OCI-M1 (cell line): ENCODE data around the gene GPR108.

Source experiments
- DNase-seq: peaks from one replicate; lab custom pipeline; 2025; lab: John Stamatoyannopoulos, UW

The GPR108 gene

DNA sequence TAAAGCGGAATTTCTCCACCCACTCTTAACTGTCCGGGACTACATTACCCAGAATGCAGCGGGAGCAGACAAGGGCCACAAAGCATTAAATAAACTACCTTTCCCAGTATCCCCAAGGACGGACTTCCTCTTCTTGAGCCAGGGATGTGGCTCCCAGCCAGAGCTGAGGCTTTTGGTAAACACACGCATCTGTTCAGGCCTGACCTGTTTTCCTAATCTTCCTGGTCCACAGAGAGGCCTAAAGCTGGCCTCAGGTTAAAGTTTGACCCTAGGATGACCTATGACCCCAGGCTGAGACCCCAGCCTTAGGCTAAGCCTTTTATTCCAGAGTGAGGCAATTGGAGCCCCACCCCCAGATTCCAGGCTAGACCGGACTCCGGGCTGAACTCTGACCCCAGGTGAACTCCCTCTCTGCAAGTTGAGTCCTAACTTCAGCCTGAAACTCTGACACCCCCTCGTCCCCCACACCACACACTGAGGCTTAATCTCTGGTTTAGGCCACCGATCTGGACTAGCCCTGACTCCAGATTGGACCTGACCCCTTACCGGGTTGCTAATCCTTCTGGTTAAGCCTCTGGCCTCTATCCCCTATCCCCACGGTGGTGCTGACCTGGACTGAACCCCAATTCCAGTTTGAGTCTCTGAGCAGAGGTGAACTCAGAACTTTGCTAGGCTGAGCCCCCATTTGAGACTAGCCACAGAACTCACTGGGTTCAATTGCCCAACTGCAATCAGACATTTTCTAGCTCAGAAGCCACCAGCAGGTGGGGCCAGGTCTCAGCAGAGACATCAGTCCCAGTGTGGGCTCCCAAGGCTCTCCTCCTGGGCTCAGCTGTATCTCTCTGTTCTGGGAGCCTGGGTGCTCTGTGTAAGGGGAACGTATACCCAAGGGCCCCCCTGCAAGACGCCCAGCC lies 750 bp upstream of the GPR108 start:
- DNase-seq = peak; percentile 88

DNA sequence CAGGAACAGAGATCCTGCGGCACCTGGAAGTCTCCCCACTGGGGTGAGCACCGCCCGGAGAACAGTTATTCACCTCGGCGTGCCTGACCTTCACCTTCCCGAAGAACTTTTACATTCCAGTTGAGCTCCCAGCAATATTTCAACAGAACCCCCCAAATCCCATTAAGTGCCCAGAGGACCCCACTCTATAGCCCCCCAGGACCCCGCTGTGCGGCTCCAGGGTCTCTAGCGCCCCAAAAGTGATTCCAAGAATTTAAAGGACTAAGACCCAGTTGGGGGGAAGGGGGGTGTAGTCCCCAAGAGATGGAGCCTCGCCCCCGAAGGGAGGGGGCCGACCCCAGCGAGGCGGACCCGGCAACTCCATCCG lies 480 bp downstream of the GPR108 start:
- no peak for DNase-seq

DNA sequence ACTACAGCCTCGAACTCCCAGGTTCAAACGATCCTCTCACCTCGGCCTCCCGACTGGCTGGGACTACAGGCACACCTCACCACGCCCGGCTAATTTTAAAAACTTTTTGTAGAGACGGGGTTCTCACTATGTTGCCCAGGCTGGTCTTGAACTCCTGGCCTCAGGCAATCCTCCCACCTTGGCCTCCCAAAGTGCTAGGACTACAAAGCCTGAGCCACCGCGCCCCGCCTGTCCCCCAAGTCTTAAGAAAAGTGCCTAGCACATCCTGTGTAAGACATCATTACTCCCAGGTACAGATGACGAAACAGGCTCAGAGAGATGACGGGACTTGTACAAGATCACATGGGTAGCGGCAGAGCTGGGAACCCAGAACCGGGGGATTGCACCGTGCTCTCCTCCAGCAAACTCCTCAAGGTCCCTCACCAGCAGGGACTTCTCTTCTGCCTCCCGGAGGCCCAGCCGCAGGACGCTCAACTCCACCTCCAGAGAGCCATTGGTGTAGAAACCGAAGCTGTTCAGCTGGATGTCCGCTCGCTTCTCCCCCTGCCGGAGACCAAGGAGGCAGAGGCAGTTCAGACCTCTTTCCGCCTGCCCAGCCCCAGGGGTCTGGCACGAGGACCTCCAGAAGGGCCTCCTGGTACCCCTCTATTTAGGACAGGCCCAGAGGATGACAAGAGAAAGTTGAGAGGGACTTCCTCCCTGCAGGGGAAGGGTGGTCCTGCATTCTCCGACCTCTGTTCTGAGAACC lies 1.0 kb downstream of the GPR108 start:
- peak; percentile 76 for DNase-seq

DNA sequence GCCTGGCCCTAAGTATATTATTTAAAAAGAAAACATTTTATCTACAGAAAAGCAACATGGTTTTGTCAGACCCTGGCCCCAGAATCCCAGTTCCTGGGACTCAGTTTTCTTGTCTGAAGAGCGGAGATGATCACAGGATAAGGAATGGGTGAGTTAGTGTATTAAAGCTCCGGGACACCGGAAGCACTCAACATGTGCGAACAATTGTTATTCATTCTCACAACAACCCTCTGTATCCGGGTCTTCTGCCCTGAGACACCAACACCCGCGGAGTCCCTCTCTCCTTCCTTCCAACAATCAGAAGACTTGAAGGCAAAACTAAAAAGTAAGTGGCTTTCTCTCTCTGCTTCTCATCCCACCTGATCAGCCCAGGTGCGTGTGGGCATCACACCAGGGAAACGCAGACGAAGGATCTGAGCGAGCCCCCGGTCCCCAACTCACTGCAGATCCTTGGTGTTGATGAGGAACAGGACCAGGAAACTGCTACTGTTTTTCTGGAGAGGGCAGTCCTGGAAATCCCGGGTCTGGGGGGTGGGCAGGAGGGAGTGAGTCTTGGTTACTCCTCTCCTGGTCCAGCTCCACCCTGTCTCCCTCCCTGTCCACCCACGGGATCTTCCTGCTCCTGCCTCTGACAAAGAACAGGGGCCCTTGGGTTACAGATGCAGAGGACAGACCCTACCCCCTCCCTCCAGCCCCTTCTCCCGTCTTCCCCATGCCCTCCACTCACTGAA lies 2.0 kb downstream of the GPR108 start:
- no peak for DNase-seq

DNA sequence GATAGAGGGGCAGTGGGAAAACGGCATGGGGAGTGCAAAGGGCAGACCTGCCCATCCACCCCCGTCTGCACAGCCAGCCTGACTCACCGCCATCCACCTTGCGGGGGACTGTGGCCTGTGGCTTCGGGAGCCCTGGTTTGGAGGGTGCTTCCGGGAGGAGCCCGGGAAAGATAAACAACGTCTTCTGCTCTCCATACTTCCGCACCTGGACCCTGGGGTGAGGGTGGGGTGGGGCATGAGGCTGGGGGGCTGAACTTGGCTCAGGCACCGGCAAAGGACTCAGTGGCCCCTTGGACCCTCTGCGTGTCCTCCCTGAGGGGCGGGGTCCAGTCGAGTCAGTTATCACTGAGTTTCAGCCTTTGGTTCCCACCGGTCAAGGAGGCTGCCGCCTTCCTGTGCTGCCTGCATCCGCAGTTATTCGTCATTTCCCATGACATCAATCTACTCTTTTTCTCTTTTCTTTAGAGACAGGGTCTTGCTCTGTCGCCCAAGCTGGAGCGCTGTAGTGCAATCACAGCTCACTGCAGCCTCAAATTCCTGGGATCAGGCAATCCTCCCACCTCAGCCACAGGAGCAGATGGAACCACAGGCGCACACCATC lies 3.2 kb downstream of the GPR108 start:
- DNase-seq = no peak

DNA sequence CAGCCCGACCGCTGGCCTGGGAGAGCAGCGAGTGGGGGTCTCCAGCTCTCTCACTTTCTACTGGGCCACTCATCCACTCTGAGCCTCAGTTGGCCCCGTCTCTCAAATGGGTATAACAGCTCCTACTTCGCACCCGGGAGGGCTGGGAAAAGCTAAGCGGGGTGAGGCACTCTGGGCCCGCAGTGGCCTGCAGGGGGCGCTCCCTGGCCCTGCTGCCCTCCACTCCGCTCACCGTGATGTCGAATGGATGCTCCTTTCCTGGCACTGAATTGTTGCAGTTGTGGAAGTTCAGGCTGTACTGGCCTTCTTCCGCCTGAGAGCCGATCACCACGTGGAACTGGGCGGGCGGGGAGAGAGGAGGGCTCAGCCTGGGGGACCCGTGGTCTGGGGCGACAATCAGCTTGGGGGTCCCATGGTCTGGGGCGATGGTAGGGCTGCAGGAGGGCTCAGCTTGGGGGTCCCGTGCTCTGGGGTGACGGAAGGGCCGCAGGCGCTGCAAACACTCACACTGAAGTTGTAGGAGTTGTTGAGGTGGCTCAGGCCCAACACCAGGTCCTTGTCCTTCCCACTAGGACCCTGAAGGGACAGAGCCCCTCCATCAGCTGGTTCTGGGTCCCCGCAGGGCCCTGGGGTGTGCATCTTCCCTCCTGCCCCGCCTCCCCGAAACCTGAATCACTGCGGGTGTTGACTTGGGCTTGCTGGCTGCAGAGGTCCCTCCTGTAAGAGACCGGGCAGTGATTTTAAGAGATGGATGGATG lies 3.9 kb downstream of the GPR108 start:
- no peak for DNase-seq

DNA sequence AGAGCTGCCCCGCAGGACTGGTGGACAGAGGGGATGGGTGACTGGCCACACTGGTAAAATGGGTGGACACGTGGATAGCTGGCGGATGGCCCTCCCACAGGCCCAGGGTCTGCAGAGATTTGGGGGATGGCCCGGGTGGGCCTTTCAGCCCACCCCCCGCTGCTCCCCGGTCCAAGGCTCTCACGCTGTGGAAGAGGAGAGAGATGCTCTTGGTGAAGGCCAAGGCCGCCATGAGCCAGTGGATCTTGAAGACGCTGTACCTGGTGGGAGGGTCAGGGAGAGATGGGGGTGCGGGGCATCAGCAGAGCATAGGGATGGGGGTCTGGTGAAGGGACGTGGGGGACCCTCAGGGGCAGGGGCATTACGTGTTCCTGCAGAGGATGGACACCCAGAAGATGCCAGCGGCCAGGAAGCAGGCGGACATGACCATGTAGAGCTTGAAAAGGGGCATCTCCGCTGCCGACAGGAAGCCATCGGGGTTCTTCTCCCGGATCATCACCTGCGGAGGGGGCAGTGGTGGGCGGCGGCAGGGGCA lies 4.5 kb downstream of the GPR108 start:
- no peak for DNase-seq

DNA sequence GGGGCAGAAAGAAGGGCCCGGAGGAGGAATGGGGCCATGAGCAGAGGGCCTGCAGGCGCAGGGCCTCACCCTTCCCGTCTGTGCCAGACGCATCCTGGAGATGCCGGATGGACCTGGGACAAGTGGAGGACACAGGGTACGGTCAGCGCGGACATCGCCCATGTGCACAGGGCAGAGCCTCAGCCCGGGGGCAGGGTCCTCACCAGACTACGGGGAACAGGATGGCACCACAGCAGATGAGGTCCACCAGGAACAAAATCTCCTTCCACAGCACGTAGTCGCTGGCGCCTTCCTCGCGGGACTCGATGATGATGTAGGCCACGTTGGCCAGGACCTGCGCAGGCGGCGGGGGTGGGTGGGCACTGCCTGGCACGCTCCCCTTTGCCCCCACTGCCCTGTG lies 5.6 kb downstream of the GPR108 start:
- no peak for DNase-seq

DNA sequence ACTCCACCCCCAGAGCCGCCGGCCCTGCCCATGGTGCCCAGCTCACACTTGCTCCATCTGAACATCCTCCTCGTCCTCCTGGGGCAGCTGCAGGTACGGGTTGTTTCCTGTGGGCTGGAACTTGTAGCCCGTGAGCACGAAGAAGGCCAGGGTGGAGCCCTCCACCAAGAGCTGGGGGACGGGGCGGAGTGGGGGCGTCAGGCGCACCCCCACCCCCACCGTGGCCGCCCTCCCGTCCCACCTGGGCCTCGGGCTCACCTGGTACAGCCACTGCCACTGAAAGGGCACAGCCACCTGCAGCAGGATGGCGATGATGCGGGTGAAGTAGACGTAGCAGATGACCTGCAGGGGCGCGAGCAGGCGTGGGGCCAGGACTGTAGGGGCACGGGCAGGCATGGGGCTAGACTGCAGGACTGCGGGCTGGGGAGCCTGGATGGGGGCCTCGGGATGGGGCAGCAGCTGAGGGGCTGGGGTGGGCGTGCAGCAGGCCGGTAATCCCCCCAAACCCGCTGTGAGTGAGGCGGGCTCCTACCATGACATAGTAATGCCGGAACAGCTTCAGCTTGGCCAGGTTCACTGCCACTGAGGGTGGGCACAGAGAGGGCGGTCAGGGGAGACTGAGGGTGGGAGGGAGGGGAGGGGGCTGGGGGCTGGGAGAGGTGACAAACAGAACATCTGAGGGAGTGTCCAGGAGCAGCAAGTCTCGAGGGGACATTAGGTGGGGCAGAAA lies 6.3 kb downstream of the GPR108 start:
- no peak for DNase-seq

DNA sequence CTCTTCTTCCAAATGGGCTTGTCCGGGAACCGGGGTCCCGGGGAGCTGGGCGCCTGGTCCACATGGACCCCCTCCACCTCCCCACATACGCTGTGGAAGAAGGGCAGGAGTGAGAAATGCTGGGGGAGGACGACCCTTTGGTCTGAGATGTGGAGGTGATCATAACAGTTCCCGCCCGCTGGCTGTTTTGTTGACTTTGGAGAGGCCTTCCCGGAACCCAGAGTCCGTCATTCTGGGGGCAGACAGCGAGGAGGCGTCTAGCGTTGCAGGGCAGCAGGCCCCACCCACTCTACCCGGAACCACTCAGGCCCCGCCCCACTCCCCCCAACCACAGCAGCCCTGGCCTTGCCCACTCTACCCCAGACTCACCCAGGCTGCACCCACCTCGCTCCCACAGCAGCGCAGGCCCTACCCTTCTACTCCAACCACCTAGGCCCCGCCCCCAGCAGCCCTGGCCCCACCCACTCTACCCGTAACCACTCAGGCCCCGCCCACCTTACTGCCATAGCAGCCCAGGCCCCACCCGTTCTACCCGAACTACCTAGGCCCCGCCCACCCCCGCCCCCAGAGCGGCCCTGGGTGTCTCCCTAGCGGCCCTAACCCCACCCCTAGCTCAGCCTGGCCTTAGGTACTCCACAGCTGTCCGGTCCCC lies 7.1 kb downstream of the GPR108 start:
- peak; percentile 34 for DNase-seq

DNA sequence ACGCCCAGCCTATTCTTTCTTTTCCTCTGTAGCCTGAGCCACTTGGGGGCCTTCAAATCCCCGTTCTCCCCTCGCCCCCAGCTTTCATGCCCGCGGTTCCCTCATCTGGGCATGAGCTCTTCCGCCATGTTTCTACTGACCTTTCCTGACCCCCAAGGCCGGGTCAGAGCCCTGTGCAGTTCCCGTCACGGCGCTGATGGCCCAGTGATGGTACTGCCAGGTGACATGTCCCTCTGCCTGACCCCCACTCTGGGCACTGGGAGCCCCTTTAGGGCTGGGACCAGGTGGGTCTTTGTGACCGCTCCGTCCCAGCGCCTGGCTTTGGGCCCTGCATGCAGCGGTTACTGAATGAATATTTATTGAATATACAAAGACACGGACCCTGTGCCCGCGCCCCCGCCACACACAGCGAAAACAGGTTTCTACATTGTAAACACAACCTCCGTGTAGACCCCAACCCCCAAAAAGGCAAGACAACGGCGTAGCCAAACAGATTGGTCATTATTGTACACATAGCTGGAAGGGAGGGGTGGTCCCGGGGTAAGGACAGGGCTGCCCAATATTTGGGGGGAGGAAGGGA lies 7.7 kb downstream of the GPR108 start:
- DNase-seq = no peak

DNA sequence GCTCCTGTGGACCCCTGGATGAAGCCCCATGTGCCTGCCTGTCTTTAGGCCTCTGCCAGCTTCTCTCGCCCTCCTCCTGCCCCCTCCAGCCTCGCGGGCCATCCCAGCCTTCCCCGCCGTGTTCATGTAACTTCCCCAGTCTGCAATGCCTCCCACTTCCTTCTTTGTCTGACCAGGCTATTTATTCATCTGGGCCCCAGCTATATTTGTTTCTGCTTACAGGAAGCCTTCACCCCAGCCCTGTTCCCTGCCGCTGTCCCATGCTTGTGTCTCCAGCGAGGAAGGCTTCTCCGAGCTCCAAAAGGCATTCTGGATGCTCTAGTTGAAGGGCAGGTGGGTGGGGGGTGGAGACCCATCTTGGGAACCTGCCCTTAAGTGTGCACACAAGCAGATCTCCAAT lies 9.0 kb downstream of the GPR108 start:
- DNase-seq = peak; percentile 22

DNA sequence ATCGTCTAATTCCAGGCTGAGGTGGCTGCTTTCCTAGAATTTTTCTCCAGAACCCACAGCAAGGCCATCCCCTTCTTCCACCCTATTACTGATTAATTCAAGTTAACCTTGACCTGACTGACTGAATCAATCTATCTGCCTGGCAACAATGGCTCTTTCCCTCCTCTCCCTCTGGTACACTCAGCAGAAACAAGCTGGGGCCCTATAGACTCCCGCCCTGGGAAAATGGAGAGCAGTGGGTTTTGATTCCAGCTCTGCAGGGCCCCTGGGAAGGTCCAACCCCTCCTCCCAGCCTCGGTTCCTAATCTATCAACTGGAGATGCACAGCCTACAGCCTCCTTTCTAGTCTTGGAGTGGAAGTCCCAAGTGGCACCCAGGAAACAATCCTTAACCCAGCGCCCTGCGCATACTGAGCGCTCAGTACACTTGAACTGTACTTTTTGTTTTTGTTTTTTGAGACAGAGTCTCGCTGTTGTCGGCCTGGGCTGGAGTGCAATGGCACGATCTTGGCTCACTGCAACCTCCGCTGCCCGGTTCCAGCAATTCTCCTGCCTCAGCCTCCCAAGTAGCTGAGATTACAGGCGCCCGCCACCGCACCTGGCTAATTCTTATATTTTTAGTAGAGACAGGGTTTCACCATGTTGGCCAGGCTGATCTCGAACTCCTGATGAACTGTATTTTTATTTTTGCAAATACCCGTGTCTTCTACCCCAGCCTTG lies 11.7 kb downstream of the GPR108 start:
- no peak for DNase-seq

DNA sequence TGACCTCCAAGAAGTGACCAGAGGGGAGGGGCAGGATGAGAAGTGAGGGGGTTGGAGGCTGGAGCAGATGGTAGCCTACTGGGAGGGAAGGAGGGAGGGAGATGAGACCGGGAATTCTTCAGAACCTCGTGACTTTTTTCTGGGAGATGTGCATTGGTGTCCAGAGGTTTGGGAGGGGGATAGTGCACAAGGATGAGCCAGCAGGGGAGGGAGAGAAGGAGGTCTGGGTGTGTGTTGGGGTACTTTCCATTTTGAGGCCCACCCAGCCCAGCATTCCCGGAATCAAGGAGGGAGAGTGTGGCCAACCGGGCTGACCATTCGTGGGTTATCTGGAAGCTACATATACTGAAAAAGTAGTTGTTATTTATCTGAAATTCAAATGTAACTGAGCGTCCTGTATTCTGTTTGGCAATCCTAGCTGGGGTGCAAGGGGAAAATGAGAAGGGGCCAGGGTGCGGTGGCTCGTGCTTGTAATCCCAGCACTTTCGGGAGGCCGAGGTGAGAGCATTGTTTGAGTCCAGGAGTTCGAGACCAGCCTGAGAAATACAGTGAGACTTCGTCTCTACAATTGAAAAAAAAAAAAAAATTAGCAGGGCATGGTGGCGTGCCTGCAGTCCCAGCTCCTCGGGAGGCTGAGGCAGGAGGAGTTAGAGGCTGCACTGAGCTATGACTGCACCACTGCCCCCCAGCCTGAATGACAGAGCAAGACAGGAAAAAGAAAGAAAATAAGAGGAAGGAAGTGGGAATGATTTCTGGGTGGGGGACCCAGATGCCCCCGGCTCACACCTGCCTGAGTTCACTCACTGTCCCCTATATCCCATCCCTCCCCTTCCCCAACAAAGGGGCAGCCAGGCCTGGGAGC lies 12.5 kb downstream of the GPR108 start:
- no peak for DNase-seq

DNA sequence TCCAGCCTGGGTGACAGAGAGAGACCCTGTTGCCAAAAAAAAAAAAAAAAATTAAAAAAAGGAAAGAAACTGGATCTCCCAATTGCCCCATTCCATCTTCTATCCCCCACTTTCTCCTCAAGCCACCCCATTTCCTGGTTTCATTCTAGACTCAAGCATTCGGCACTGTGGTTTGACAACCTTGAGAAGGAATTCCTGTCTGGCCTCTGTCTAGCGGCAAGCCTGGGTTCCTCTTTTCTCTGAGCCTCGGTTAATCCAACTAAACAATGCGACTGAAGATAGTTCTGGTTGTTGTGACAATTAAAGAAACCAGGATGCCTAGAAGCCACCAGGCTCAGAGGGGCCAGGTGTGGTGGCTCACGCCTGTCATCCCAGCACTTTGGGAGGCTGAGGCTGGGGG lies 13.6 kb downstream of the GPR108 start:
- DNase-seq = no peak

DNA sequence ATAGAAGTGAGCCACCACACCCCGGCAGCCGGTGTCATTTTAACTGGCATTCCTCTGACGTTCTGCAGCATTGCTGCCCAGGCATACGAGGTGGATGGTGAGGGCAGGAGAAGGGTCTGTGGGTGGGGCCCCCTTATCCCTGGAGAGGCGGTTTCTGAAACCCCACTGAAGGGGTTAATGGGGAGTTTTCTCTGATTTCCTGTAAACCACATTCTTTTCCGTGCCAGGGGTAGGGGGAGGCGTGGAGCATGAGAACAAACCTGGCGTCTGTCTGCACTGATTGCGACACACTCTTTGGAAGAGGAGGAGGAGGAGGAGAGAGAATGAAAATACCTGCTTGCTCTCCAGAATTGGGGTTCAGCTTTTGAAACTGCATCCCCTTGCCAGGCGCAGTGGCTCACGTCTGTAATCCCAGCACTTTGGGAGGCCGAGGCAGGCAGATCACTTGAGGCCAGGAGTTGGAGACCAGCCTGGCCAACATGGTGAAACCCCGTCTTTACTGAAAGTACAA lies 14.2 kb downstream of the GPR108 start:
- DNase-seq = peak; percentile 4

DNA sequence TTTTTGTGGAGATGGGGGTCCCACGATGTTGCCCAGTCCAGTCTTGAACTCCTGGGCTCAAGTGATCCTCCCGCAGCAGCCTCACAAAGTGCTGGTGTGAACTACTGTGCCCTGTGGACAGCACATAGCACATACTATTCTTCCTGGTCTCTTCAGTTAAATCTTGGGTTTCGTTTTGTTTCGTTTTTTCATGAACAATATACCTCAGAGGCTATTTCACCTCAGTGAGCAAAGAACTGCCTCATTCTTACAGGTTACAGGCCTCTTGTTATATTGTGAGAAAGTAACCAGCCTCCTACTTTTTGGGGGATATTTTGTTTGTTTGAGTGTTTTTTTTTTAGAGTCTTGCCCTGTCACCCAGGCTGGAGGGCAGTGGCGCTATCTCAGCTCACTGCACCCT lies 15.6 kb downstream of the GPR108 start:
- peak; percentile 36 for DNase-seq

DNA sequence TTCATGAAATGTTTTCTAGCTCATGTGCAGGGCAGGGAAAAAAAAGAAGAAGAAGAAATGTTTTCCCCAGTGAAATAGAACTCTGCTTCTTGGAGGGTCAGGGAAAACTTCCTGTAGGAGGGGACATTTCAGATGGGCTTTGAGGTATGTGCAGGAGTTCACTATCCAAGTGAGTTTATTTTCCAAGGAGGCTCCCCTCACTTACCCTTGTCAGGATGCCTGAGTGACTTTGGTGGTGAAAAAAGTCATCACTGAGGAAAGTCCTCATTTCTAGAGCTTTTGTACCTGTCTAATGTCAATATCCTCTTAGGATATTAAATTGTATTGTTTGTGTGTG lies 16.3 kb downstream of the GPR108 start:
- no peak for DNase-seq
